GM08714 (cell line): ENCODE measurements around the gene SPAG16.

Source experiments
- H3K4me3 ChIP-seq: fragments of 200-500 bp; sonication (Bioruptor generic); 2 replicates; pipeline ENCODE4 v1.5.1; 2014; ENCODE audit warnings: mild to moderate bottlenecking, low read length, inconsistent platforms
- ZNF274 ChIP-seq: IDR thresholded peaks from 2 replicates; pipeline ENCODE4 v1.6.1; 2012; ENCODE audit warnings: mild to moderate bottlenecking, low read depth, low read length

The SPAG16 gene

DNA sequence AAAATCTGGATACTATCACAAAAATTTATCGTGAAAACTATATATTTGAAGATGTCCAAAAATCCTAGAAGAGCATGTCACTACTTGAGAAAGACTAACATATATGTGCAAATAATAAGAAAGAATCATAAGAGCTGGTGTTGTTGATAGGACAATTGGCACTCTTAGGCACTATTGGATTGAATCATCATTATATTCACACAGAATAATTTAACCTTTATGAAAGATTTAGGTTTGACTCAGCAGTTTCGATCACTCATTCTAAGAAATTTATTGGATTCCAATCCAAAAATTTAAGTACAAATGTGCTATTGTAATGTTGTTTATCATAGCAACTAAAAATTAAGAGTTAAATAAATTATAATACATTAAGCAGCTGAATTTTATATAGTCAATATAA, 503.6 kb downstream of the SPAG16 start:
- no peak overlapping the region for H3K4me3 ChIP-seq
- TF ChIP-seq ZNF274 = no peak

DNA sequence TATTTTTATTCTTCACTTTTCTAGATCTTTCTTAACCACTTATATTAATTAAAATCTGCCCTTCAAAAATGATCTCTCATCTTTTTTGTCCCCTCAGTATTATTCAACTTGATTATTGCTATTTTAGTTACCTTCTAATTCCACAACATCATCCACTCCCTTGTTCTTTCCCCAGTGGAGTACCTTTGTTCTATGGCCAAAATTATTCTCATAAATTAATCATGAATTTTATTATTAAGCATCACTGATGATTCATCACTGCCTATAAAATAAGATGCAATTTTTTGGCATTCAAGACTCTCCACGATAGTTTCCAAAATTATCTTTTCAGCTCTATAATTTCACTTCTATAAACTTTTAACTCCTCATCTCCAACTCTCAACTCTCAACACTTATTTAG, 505.7 kb downstream of the SPAG16 start:
- no peak for TF ChIP-seq ZNF274
- H3K4me3 ChIP-seq = no peak overlapping the region

DNA sequence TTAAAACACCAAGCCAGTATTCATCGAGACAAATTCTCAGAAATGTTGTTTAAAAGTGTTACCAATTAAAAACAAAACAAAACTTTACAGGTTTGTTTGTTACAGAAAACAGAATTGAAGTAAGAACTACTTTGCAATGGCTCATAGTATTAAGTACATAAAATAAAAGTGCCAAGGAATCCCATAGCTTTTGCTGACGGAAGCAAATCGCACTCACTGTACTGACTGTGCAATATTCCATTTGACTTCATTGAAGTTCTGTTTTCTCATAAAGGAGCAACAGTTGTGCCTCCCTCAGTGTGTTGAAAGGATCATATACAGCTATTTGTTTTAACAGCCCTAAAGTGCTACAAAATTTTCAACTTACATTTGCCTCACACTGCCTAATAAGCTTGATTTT, 507.8 kb downstream of the SPAG16 start:
- no peak for TF ChIP-seq ZNF274
- no peak overlapping the region for H3K4me3 ChIP-seq

- TF ChIP-seq ZNF274 = no peak
- H3K4me3 ChIP-seq = no peak overlapping the region
Observed at GRCh38 chr2:213806125-213806726, 522.0 kb downstream of the SPAG16 start.

DNA sequence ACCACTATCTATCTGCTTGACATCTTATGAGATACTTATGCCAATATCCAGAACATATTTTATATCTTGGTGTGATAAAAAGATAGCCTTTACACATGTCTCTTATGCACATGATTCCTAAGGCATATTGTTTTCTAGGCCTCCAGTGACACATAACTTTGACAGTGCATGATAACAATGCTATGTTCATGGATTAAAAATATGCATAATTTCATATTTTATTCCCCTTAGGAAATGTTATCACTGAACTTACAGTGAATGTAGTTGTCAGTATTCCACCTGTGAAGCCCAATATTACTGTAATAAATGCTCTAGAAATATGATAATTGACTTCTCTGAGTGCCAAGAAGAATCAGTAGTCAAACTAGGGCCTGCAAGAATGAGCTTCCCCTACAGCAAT, 532.3 kb downstream of the SPAG16 start:
- TF ChIP-seq ZNF274 = no peak
- H3K4me3 ChIP-seq = no peak overlapping the region

DNA sequence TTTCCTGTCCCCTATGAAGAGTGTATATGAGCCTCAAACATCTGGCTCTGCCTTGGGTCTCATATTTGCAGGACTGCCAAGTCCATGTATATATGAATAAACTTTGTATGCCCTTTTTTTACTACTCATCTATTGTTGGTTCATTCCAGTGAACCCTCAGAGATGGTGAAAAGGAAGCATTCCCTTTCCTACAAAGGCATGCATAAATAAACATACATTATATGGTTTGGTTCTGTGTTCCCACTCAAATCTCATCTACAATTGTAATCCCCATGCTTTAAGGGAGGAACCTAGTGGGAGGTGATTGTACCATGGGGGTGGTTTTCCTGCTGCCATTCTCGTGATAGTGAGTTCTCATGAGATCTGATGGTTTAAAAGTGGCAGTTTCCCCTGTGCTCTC, 534.2 kb downstream of the SPAG16 start:
- TF ChIP-seq ZNF274 = no peak
- H3K4me3 ChIP-seq = no peak overlapping the region

GRCh38 chr2:213834331-213834730, 550.1 kb downstream of the SPAG16 start:
- H3K4me3 ChIP-seq = no peak overlapping the region
- no peak for TF ChIP-seq ZNF274

- no peak overlapping the region for H3K4me3 ChIP-seq
- no peak for TF ChIP-seq ZNF274
Observed at GRCh38 chr2:213834746-213835145, 550.5 kb downstream of the SPAG16 start.

- no peak for TF ChIP-seq ZNF274
- H3K4me3 ChIP-seq = no peak overlapping the region
Observed at GRCh38 chr2:213846856-213847255, 562.6 kb downstream of the SPAG16 start.

DNA sequence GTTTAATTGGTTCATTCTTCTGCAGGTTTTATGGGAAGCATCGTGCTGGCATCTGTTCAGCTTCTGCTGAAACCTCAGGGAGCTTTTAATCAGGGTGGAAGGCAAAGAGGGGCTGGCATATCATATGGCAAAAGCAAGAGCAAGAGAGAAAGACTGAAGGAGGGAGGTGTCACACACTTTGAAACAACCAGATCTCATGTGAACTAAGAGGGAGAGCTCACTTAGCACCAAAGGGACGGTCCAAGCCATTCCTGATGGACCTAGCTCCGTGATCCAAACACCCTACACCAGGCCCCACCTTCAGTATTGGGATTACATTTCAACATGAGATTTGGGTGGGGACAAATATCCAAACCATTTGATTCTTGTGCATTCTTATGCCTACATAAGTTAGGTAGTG, 563.1 kb downstream of the SPAG16 start:
- H3K4me3 ChIP-seq = no peak overlapping the region
- TF ChIP-seq ZNF274 = no peak

GRCh38 chr2:213848631-213849030, 564.4 kb downstream of the SPAG16 start:
- H3K4me3 ChIP-seq = no peak overlapping the region
- no peak for TF ChIP-seq ZNF274

DNA sequence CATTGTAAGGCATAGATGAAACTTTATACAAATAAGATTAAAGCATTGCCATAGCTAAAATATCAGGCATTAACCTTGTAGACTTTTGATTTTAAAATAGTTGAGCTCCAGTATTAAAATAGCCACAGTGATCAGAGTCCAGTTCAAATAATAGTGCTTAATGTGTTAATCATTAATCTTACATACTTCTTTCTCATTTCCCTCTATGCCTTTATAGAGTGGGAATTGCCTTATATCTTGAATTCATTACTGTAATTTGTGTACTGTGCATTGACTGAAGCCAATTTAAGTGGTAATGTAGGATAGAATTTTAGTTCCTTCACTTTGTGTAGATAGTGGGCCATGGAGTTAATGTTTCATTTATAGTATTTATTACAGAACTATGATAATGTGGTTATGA, 577.4 kb downstream of the SPAG16 start:
- TF ChIP-seq ZNF274 = no peak
- H3K4me3 ChIP-seq = no peak overlapping the region

- no peak for TF ChIP-seq ZNF274
Observed at GRCh38 chr2:213862407-213863076, 578.3 kb downstream of the SPAG16 start.

DNA sequence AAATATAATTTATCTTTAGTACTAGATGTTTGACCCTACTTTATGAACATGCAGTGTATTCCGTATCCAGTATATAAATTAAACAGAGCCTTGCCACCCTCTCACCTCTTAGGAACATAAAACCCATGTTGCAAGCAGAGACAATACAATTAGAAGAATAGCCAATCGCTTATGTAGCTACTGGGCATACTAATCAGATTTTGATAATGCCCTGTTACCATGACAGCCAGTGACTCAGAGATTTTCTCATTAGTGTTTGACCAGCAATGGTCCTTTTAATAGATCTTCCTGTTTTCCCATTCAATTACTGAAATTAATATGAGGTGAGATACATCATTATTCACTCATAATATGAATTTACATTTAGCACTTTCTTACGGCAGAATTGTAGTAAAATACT, 579.3 kb downstream of the SPAG16 start:
- no peak for TF ChIP-seq ZNF274
- no peak overlapping the region for H3K4me3 ChIP-seq

More at GRCh38 chr2:213862407-213863076, 578.3 kb downstream of the SPAG16 start:
- H3K4me3 ChIP-seq = no peak overlapping the region

DNA sequence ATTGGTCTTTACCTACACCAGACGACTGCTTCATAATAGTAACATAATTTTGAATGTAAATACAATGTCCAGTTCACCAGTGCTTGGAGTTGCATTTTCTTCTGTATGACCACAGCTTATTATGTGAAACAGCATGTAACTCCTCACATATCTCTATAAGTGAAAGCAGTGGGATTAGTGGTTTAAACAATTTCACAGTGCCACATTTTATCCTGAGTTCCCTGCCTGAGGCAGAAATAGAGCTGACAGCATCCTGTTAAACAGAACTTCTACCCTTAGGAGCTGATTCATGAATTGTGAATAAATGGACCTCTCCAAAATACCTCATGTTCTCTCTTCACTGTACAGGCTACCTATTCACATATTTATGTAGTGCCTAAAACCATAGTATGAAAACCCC, 584.3 kb downstream of the SPAG16 start:
- H3K4me3 ChIP-seq = no peak overlapping the region
- TF ChIP-seq ZNF274 = no peak

- H3K4me3 ChIP-seq = no peak overlapping the region
- no peak for TF ChIP-seq ZNF274
Observed at GRCh38 chr2:213885485-213885884, 601.2 kb downstream of the SPAG16 start.

DNA sequence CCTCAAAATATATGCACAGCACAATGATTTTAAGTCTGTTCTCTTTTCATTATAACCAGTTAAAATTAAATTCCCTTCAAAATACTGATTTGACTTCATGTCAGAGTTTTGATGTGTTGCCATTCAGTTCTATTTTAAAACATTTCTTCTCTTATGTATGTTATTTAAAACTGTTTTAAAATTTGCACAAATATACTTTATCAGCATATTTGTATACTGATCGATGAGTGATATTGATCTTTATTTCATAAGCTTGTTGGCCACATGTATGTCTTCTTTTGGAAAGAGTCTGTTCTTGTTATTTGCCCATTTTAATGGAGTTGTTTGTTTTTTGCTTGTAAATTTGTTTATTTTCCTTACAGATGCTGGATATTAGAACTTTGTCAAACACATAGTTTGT, 630.2 kb downstream of the SPAG16 start:
- H3K4me3 ChIP-seq = no peak overlapping the region
- TF ChIP-seq ZNF274 = no peak
